ENCODE results near the gene MYBBP1A.

- TF ChIP-seq EZH2 (IDR thresholded peaks at IDR 0.05; ENCODE audit: borderline replicate concordance, insufficient read depth, low read depth, low read length, poor library complexity, severe bottlenecking) (no peak), CTCF (IDR thresholded peaks at IDR 0.05) (no peak)
Observed at GRCh38 chr17:4506175-4506813, 48.9 kb downstream of the MYBBP1A start.

Measured in B cell (primary cell).